SJCRH30 (cell line): ENCODE data around the gene CSRP3. TPM values are rescaled to one million over a fixed set of nuclear protein-coding genes. Genes with fewer than 3 reads are reported as not detected.

Experiments used
- DNase-seq, 2 experiments: peaks; one replicate each; pipeline ENCODE4 v3.0.0-alpha.2; 2015 to 2020
- H3K27ac ChIP-seq: fragments of 250-450 bp; sonication (Bioruptor Pico); 2 replicates; pipeline ENCODE4 v1.5.1; 2020; ENCODE audit warnings: mild to moderate bottlenecking, moderate library complexity
- H3K27me3 ChIP-seq: fragments of 250-450 bp; sonication (Bioruptor Pico); 2 replicates; pipeline ENCODE4 v1.5.1; 2020; ENCODE audit warnings: mild to moderate bottlenecking, moderate library complexity
- H3K36me3 ChIP-seq: fragments of 250-450 bp; sonication (Bioruptor Pico); 2 replicates; pipeline ENCODE4 v1.5.1; 2020; ENCODE audit warnings: mild to moderate bottlenecking, moderate library complexity
- H3K4me1 ChIP-seq: fragments of 250-450 bp; sonication (Bioruptor Pico); 2 replicates; pipeline ENCODE4 v1.5.1; 2020; ENCODE audit warnings: mild to moderate bottlenecking, moderate library complexity
- H3K4me3 ChIP-seq: fragments of 250-450 bp; sonication (Bioruptor Pico); 2 replicates; pipeline ENCODE4 v1.5.1; 2020; ENCODE audit warnings: mild to moderate bottlenecking, moderate library complexity
- H3K9me3 ChIP-seq: fragments of 250-450 bp; sonication (Bioruptor Pico); replicated peaks from 2 replicates; pipeline ENCODE4 v1.5.1; 2020; ENCODE audit warnings: mild to moderate bottlenecking, moderate library complexity
- total RNA-seq: library from RNA; depleted of rRNA; stranded (reverse); fragments of >200 nt; shearing (Covaris generic); gene quantifications from 2 replicates; pipeline ENCODE4 v1.2.3, GENCODE V29; 2014

The CSRP3 gene
- total RNA-seq, 1 experiment from 2014 or later, result 4.5 TPM

- peak; percentile 74 to 90 for DNase-seq
Observed at GRCh38 chr11:19185516-19186052, 16.2 kb downstream of the CSRP3 start.

GRCh38 chr11:19185036-19185435, 16.7 kb downstream of the CSRP3 start:
- H3K27ac ChIP-seq, result peak overlapping the region; percentile 99
- peak; percentile 86 to 97 for DNase-seq

More at GRCh38 chr11:19185516-19186052, 16.2 kb downstream of the CSRP3 start:
- H3K4me1 ChIP-seq, result peaks cover 46% of the 10 kb centered on the region
- peak overlapping the region; percentile 99 for H3K27ac ChIP-seq
- H3K36me3 ChIP-seq, result no peaks in the 10 kb centered on the region
- peak overlapping the region; percentile 17 for H3K4me3 ChIP-seq
- H3K9me3 ChIP-seq, result no peaks in the 10 kb centered on the region
- no peaks in the 10 kb centered on the region for H3K27me3 ChIP-seq

GRCh38 chr11:19183646-19184045, 18.1 kb downstream of the CSRP3 start:
- Histone ChIP-seq H3K4me1 (peaks cover 46% of the 10 kb centered on the region), H3K9me3 (no peaks in the 10 kb centered on the region), H3K36me3 (no peaks in the 10 kb centered on the region), H3K27me3 (no peaks in the 10 kb centered on the region), H3K27ac (peak overlapping the region; percentile 99), H3K4me3 (no peak overlapping the region)
- DNase-seq, result peak; percentile 78 to 86

More at GRCh38 chr11:19185036-19185435, 16.7 kb downstream of the CSRP3 start:
- peak overlapping the region; percentile 17 for H3K4me3 ChIP-seq
- H3K27me3 ChIP-seq, result no peaks in the 10 kb centered on the region
- H3K36me3 ChIP-seq, result no peaks in the 10 kb centered on the region
- peaks cover 46% of the 10 kb centered on the region for H3K4me1 ChIP-seq
- H3K9me3 ChIP-seq, result no peaks in the 10 kb centered on the region

GRCh38 chr11:19181531-19182261, 20.1 kb downstream of the CSRP3 start:
- Histone ChIP-seq H3K27ac (no peak overlapping the region), H3K4me1 (peaks cover 40% of the 10 kb centered on the region), H3K36me3 (peaks cover 7% of the 10 kb centered on the region; the same call in 1 of the 2 replicates), H3K4me3 (no peak overlapping the region), H3K27me3 (no peaks in the 10 kb centered on the region), H3K9me3 (no peaks in the 10 kb centered on the region)
- DNase-seq, result no peak

- Histone ChIP-seq H3K27me3 (no peaks in the 10 kb centered on the region), H3K9me3 (no peaks in the 10 kb centered on the region), H3K4me3 (no peak overlapping the region), H3K4me1 (no peaks in the 10 kb centered on the region), H3K27ac (no peak overlapping the region), H3K36me3 (peaks cover 33% of the 10 kb centered on the region)
- no peak for DNase-seq
Observed at GRCh38 chr11:19176629-19177186, 25.1 kb downstream of the CSRP3 start.

GRCh38 chr11:19173964-19174638, 27.7 kb downstream of the CSRP3 start:
- H3K36me3 ChIP-seq, result peaks cover 52% of the 10 kb centered on the region
- no peaks in the 10 kb centered on the region for H3K9me3 ChIP-seq
- H3K4me1 ChIP-seq, result no peaks in the 10 kb centered on the region
- no peak for DNase-seq
- H3K4me3 ChIP-seq, result no peak overlapping the region
- no peaks in the 10 kb centered on the region for H3K27me3 ChIP-seq
- no peak overlapping the region for H3K27ac ChIP-seq

- Histone ChIP-seq H3K4me3 (no peak overlapping the region), H3K27ac (no peak overlapping the region), H3K36me3 (peaks cover 54% of the 10 kb centered on the region), H3K4me1 (no peaks in the 10 kb centered on the region), H3K27me3 (no peaks in the 10 kb centered on the region), H3K9me3 (no peaks in the 10 kb centered on the region)
- DNase-seq, result no peak
Observed at GRCh38 chr11:19173004-19173689, 28.6 kb downstream of the CSRP3 start.

GRCh38 chr11:19168090-19168489, 33.7 kb downstream of the CSRP3 start:
- no peak overlapping the region for H3K27ac ChIP-seq
- peaks cover 22% of the 10 kb centered on the region for H3K4me1 ChIP-seq
- H3K36me3 ChIP-seq, result peaks cover 39% of the 10 kb centered on the region
- DNase-seq, result no peak
- no peaks in the 10 kb centered on the region for H3K27me3 ChIP-seq
- no peaks in the 10 kb centered on the region for H3K9me3 ChIP-seq
- H3K4me3 ChIP-seq, result no peak overlapping the region

GRCh38 chr11:19164881-19165280, 36.9 kb downstream of the CSRP3 start:
- no peaks in the 10 kb centered on the region for H3K9me3 ChIP-seq
- H3K4me1 ChIP-seq, result peaks cover 35% of the 10 kb centered on the region
- H3K4me3 ChIP-seq, result no peak overlapping the region
- DNase-seq, result no peak
- H3K27ac ChIP-seq, result peak overlapping the region; percentile 40
- no peaks in the 10 kb centered on the region for H3K27me3 ChIP-seq
- peaks cover 21% of the 10 kb centered on the region for H3K36me3 ChIP-seq

- DNase-seq, result peak in 1 of 2 experiments; percentile 61
- no peaks in the 10 kb centered on the region for H3K9me3 ChIP-seq
- H3K27me3 ChIP-seq, result no peaks in the 10 kb centered on the region
- H3K4me3 ChIP-seq, result no peak overlapping the region
- peak overlapping the region; percentile 40 for H3K27ac ChIP-seq
- H3K4me1 ChIP-seq, result peaks cover 35% of the 10 kb centered on the region
- peaks cover 18% of the 10 kb centered on the region for H3K36me3 ChIP-seq
Observed at GRCh38 chr11:19164230-19164855, 37.4 kb downstream of the CSRP3 start.

- Histone ChIP-seq H3K4me1 (peaks cover 35% of the 10 kb centered on the region), H3K27ac (peak overlapping the region; percentile 40; the same call in 1 of the 2 replicates), H3K27me3 (no peaks in the 10 kb centered on the region), H3K9me3 (no peaks in the 10 kb centered on the region), H3K36me3 (peaks cover 24% of the 10 kb centered on the region), H3K4me3 (no peak overlapping the region)
- no peak for DNase-seq
Observed at GRCh38 chr11:19163617-19164016, 38.2 kb downstream of the CSRP3 start.

GRCh38 chr11:19162951-19163505, 38.8 kb downstream of the CSRP3 start:
- Histone ChIP-seq H3K4me1 (peaks cover 35% of the 10 kb centered on the region), H3K27ac (no peak overlapping the region), H3K27me3 (no peaks in the 10 kb centered on the region), H3K36me3 (peaks cover 20% of the 10 kb centered on the region), H3K4me3 (no peak overlapping the region), H3K9me3 (no peaks in the 10 kb centered on the region)
- no peak for DNase-seq

- DNase-seq, result peak in 1 of 2 experiments; percentile 54
- H3K27ac ChIP-seq, result peak overlapping the region; percentile 16; the same call in 1 of the 2 replicates
- no peaks in the 10 kb centered on the region for H3K27me3 ChIP-seq
- H3K4me3 ChIP-seq, result no peak overlapping the region
- H3K9me3 ChIP-seq, result no peaks in the 10 kb centered on the region
- peaks cover 35% of the 10 kb centered on the region for H3K4me1 ChIP-seq
- H3K36me3 ChIP-seq, result peaks cover 23% of the 10 kb centered on the region
Observed at GRCh38 chr11:19161651-19162050, 40.1 kb downstream of the CSRP3 start.

GRCh38 chr11:19160847-19161246, 40.9 kb downstream of the CSRP3 start:
- H3K27me3 ChIP-seq, result no peaks in the 10 kb centered on the region
- DNase-seq, result peak in 1 of 2 experiments; percentile 45
- H3K36me3 ChIP-seq, result peaks cover 17% of the 10 kb centered on the region
- no peak overlapping the region for H3K27ac ChIP-seq
- H3K9me3 ChIP-seq, result no peaks in the 10 kb centered on the region
- H3K4me1 ChIP-seq, result peaks cover 35% of the 10 kb centered on the region
- H3K4me3 ChIP-seq, result no peak overlapping the region
